ENCODE results near the gene DCLK3.

The DCLK3 gene

GRCh38 chr3:36803091-36803791 is 38.9 kb upstream of the DCLK3 start:
- DNase-seq: no peak
- TF ChIP-seq CTCF (IDR thresholded peaks at IDR 0.05; ENCODE audit: low read depth, low read length, missing control alignments): no peak
- no peaks in the 10 kb centered on the region for H3K36me3 ChIP-seq (replicated peaks)
- no peak overlapping the region for H3K27ac ChIP-seq
- in situ Hi-C loops (cut with HindIII; ENCODE audit: low pct_ligation_motif_present, low sequenced_read_pairs): no loop called here
- no peak overlapping the region for H3K4me3 ChIP-seq (ENCODE audit: low read depth, low read length)
- H3K27me3 ChIP-seq (replicated peaks): no peaks in the 10 kb centered on the region

DNA sequence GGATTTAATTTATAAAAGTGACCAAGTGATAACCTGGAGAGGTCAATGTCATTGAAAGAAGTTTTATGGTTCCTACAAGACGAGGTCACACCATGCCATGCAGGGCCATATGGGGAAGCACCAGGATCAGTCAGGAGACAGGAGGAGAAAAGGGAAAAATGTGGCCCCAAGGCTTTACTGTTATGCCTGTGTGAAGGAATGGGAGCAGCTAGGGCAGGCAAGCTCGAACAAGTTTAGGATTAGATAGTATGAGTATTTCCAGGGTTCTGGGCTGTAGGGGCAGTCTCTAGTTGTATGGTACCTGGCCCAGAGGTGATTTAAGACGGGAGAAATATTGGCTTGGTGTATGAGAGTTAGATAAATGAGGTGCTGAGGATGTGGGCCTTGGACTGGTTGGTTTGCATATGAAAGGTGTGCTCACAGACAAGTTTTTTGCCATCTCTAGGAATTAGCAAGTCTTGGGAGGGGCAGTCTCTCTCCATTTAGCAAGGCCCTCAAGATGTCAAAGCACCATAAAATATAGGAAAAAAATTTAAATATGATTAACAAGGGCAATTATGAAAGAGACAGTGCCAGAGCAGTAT is 36.3 kb upstream of the DCLK3 start:
- Histone ChIP-seq H3K36me3 (replicated peaks) (no peaks in the 10 kb centered on the region), H3K27me3 (replicated peaks) (no peaks in the 10 kb centered on the region), H3K27ac (no peak overlapping the region), H3K4me3 (ENCODE audit: low read depth, low read length) (no peak overlapping the region)
- DNase-seq: no peak
- in situ Hi-C loops (cut with HindIII; ENCODE audit: low pct_ligation_motif_present, low sequenced_read_pairs): no loop called here
- TF ChIP-seq CTCF (IDR thresholded peaks at IDR 0.05; ENCODE audit: low read depth, low read length, missing control alignments): no peak

- DNase-seq: peak; percentile 72
- Histone ChIP-seq H3K27me3 (replicated peaks) (no peaks in the 10 kb centered on the region), H3K27ac (no peak overlapping the region), H3K4me3 (ENCODE audit: low read depth, low read length) (no peak overlapping the region), H3K36me3 (replicated peaks) (no peaks in the 10 kb centered on the region)
- in situ Hi-C loops (cut with HindIII; ENCODE audit: low pct_ligation_motif_present, low sequenced_read_pairs): no loop called here
- no peak for TF ChIP-seq CTCF (IDR thresholded peaks at IDR 0.05; ENCODE audit: low read depth, low read length, missing control alignments)
Measured at GRCh38 chr3:36796881-36797280, 32.5 kb upstream of the DCLK3 start.

DNA sequence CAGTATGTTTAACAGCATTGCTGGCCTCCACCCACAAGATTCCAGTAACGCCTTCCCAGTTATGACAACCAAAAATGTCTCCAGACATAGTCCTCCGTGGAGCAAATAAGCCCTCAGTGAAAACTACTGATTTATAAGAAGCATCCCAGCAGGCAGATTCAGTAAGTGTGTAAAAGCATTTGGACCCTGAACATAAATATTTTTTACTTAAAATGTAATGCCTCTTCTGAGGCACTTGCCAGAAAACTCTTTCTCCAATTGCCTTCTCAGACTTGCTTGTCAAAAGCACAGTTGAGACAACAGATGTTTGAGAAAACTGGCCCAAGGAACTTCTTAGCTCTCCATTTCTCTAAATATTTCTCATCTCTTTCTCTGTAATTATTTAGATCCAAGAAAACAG is 31.8 kb upstream of the DCLK3 start:
- no peak overlapping the region for H3K4me3 ChIP-seq (ENCODE audit: low read depth, low read length)
- H3K27ac ChIP-seq: no peak overlapping the region
- H3K27me3 ChIP-seq (replicated peaks): no peaks in the 10 kb centered on the region
- in situ Hi-C loops (cut with HindIII; ENCODE audit: low pct_ligation_motif_present, low sequenced_read_pairs): no loop called here
- no peak for DNase-seq
- TF ChIP-seq CTCF (IDR thresholded peaks at IDR 0.05; ENCODE audit: low read depth, low read length, missing control alignments): no peak
- H3K36me3 ChIP-seq (replicated peaks): no peaks in the 10 kb centered on the region

DNA sequence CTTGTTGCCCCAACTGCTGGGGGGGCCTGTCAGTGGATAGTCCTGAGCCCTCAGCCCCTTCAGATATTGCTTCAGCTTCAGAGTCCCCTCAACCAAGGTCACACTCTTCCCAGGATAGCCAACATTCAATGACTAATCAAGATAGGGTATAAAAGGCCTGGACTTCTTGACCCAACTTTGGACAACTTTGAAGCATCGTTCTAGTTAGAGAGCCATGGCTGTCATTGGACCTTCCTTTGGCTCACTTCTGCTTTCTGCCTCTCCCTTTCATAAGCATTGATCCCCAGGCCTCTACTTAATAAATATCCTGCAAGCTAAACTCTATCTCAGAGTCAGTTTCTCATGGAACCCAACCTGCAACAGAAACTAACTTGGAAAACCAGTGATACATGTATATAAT is 31.3 kb upstream of the DCLK3 start:
- Histone ChIP-seq H3K27ac (no peak overlapping the region), H3K36me3 (replicated peaks) (no peaks in the 10 kb centered on the region), H3K4me3 (ENCODE audit: low read depth, low read length) (no peak overlapping the region), H3K27me3 (replicated peaks) (no peaks in the 10 kb centered on the region)
- in situ Hi-C loops (cut with HindIII; ENCODE audit: low pct_ligation_motif_present, low sequenced_read_pairs): no loop called here
- DNase-seq: no peak
- no peak for TF ChIP-seq CTCF (IDR thresholded peaks at IDR 0.05; ENCODE audit: low read depth, low read length, missing control alignments)

DNA sequence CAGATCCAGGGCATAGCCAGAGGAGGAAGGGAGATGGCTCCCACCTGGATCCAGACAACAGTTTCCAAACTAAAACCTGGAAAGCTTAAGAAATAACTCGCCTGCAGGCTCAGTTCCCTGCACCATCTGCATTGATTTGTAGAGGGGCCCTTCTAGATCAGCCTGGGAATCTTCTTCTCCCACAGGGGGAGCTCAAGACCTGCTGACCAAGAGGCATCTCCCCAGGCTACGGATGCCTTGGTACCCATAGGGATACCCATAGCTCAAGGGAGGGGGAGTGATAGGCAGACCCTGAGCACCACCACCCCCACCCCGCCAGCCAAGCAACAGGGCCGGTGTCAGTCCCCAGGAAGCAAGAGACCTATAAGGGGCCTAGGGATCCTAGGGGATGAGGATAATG is 28.0 kb upstream of the DCLK3 start:
- Histone ChIP-seq H3K4me3 (ENCODE audit: low read depth, low read length) (no peak overlapping the region), H3K27me3 (replicated peaks) (no peaks in the 10 kb centered on the region), H3K27ac (no peak overlapping the region), H3K36me3 (replicated peaks) (no peaks in the 10 kb centered on the region)
- DNase-seq: peak; percentile 43
- in situ Hi-C loops (cut with HindIII; ENCODE audit: low pct_ligation_motif_present, low sequenced_read_pairs): no loop called here
- peak; percentile 78 for TF ChIP-seq CTCF (IDR thresholded peaks at IDR 0.05; ENCODE audit: low read depth, low read length, missing control alignments)
